Adrenal gland (tissue), 5 donors: Measurements from ENCODE around the gene MYO18A.

Source experiments
- POLR2A ChIP-seq, 2 donors: fragments of 450-650 bp; IDR thresholded peaks; one replicate each; pipeline ENCODE4 v1.6.1; 2017; ENCODE audit warnings: antibody characterized with exemption in 2 of 2, mild to moderate bottlenecking in 2 of 2, moderate library complexity in 1 of 2
- TF ChIP-seq, protein P1 (sequence below), 6 experiments: fragments of 450-650 bp in 4 of 6; fragments of 200-600 bp in 2 of 6; sonication (generic) in 1 of 6; IDR thresholded peaks; 1 replicate in 5 of 6; 2 replicates in 1 of 6; pipeline versions ENCODE4 v1.5.1 to v1.8.0; 2016 to 2021; ENCODE audit warnings: antibody characterized with exemption in 6 of 6, mild to moderate bottlenecking in 2 of 6, moderate library complexity in 1 of 6
- donor health status: DM: no; HTN: no; CAD: no.

DNA sequence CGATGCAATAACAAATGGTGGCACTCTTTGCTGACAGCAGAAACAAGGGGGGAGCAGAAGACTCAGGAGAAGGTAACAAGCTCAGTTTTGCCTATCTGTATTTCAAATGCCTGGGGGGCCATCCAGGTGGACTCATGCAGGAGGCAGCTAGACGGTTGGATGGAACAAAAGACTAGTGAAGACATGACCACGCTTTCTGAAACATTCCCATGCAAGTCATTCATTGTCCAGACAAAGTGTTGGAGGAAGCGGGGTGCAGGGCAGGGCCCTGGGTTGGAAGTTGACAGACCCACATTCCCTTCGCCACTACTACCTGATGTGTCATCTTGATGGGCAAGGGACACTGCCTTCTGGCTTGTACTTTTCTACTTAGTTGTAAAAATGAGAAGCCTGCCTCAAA is 36.7 kb upstream of the MYO18A start:
- TF ChIP-seq POLR2A (IDR thresholded peaks at IDR 0.05): no peak
- TF ChIP-seq, protein P1, sequence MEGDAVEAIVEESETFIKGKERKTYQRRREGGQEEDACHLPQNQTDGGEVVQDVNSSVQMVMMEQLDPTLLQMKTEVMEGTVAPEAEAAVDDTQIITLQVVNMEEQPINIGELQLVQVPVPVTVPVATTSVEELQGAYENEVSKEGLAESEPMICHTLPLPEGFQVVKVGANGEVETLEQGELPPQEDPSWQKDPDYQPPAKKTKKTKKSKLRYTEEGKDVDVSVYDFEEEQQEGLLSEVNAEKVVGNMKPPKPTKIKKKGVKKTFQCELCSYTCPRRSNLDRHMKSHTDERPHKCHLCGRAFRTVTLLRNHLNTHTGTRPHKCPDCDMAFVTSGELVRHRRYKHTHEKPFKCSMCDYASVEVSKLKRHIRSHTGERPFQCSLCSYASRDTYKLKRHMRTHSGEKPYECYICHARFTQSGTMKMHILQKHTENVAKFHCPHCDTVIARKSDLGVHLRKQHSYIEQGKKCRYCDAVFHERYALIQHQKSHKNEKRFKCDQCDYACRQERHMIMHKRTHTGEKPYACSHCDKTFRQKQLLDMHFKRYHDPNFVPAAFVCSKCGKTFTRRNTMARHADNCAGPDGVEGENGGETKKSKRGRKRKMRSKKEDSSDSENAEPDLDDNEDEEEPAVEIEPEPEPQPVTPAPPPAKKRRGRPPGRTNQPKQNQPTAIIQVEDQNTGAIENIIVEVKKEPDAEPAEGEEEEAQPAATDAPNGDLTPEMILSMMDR (IDR thresholded peaks at IDR 0.05): no peak
